Measurements from ENCODE around the gene FBXO8. TPM values are rescaled to one million over a fixed set of nuclear protein-coding genes. Genes with fewer than 3 reads are reported as not detected.

FBXO8 gene
- total RNA-seq, 1 donor from 2014 or later, result 28.4 TPM

DNA sequence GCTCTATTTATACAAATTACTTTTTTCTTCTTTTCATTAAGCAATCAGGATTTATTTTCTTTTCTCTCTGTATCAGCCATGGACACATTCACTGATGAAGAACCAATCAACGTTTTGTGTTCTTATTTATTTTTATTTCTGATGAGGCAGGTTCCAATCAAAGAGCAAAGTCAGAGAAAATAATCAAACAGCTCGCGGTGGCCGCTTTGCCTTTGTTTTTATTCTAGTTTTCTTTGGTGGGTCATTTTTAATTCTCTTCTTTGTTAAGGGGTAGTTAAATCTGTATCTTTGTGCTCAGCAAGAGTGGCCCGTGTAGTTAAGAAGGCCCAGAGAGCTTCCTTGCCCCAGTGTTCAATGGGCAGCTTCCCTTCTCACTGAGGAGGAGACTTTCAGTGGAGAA, 71.4 kb downstream of the FBXO8 start:
- peaks cover 29% of the 10 kb centered on the region for H3F3A ChIP-seq (ENCODE audit: low read depth)
- H4K20me1 ChIP-seq (ENCODE audit: low read depth), result peaks cover 57% of the 10 kb centered on the region
- H3K27me3 Mint-ChIP-seq (ENCODE audit: insufficient read depth, low read depth), result peaks cover 74% of the 10 kb centered on the region
- H3K4me1 ChIP-seq, result peaks cover 23% of the 10 kb centered on the region
- H3K27me3 ChIP-seq, result peaks cover 100% of the 10 kb centered on the region
- H3K4me1 Mint-ChIP-seq, result peaks cover 15% of the 10 kb centered on the region
- no peaks in the 10 kb centered on the region for H3K79me2 ChIP-seq (ENCODE audit: low read depth)
- H2AFZ ChIP-seq (replicated peaks), result no peak overlapping the region
- H3K9me3 ChIP-seq (ENCODE audit: low read depth), result no peaks in the 10 kb centered on the region
- H3K36me3 Mint-ChIP-seq, result no peaks in the 10 kb centered on the region
- peak overlapping the region; percentile 54 for H3K4me2 ChIP-seq
- H3K9ac ChIP-seq, result no peak overlapping the region
- TF ChIP-seq EZH2phosphoT487 (IDR thresholded peaks at IDR 0.05), result no peak
- TF ChIP-seq EZH2 (IDR thresholded peaks at IDR 0.05), result peak; percentile 76
- TF ChIP-seq, protein P1, sequence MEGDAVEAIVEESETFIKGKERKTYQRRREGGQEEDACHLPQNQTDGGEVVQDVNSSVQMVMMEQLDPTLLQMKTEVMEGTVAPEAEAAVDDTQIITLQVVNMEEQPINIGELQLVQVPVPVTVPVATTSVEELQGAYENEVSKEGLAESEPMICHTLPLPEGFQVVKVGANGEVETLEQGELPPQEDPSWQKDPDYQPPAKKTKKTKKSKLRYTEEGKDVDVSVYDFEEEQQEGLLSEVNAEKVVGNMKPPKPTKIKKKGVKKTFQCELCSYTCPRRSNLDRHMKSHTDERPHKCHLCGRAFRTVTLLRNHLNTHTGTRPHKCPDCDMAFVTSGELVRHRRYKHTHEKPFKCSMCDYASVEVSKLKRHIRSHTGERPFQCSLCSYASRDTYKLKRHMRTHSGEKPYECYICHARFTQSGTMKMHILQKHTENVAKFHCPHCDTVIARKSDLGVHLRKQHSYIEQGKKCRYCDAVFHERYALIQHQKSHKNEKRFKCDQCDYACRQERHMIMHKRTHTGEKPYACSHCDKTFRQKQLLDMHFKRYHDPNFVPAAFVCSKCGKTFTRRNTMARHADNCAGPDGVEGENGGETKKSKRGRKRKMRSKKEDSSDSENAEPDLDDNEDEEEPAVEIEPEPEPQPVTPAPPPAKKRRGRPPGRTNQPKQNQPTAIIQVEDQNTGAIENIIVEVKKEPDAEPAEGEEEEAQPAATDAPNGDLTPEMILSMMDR (IDR thresholded peaks at IDR 0.05), result no peak
- no peak overlapping the region for H3K4me3 Mint-ChIP-seq
- DNase-seq (ENCODE audit: low spot score), result no peak
- no peak overlapping the region for H3K27ac ChIP-seq
- no peaks in the 10 kb centered on the region for H3K9me3 Mint-ChIP-seq
- H3K36me3 ChIP-seq, result no peaks in the 10 kb centered on the region
- H3K27ac Mint-ChIP-seq, result no peak overlapping the region
- H3K4me3 ChIP-seq, result peak overlapping the region; percentile 11

DNA sequence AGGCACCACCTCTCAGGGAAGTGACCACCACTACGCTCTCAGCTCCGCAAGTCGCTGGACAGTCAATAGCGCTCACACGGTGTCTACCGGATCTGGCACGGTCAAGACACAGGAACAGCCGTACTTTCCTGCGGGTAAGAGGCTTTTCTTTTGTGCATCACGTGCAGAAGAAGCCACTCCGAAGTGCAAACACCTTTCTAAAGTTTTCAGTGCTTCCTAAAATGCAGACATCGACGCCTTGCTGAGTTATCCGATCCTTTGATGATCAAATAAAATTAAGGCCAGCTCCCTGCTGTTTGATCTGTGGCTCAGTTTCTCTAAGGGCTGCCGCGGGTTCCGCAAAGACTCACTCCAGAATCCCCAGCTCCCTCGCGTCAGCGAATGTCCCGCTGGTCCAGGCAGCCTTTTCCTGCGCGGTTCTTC, 71.8 kb downstream of the FBXO8 start:
- H3K27ac Mint-ChIP-seq, result no peak overlapping the region
- H3K9ac ChIP-seq, result no peak overlapping the region
- H3K36me3 ChIP-seq, result no peaks in the 10 kb centered on the region
- peaks cover 29% of the 10 kb centered on the region for H3F3A ChIP-seq (ENCODE audit: low read depth)
- no peaks in the 10 kb centered on the region for H3K36me3 Mint-ChIP-seq
- H3K9me3 Mint-ChIP-seq, result no peaks in the 10 kb centered on the region
- peaks cover 15% of the 10 kb centered on the region for H3K4me1 Mint-ChIP-seq
- H3K79me2 ChIP-seq (ENCODE audit: low read depth), result no peaks in the 10 kb centered on the region
- H3K4me3 ChIP-seq, result peak overlapping the region; percentile 11
- H3K4me3 Mint-ChIP-seq, result no peak overlapping the region
- DNase-seq (ENCODE audit: low spot score), result peak; percentile 62
- H3K9me3 ChIP-seq (ENCODE audit: low read depth), result no peaks in the 10 kb centered on the region
- H3K27me3 Mint-ChIP-seq (ENCODE audit: insufficient read depth, low read depth), result peaks cover 71% of the 10 kb centered on the region
- H3K4me2 ChIP-seq, result peak overlapping the region; percentile 54
- peaks cover 53% of the 10 kb centered on the region for H4K20me1 ChIP-seq (ENCODE audit: low read depth)
- H3K27ac ChIP-seq, result no peak overlapping the region
- no peak overlapping the region for H2AFZ ChIP-seq (replicated peaks)
- H3K4me1 ChIP-seq, result peaks cover 23% of the 10 kb centered on the region
- TF ChIP-seq EZH2phosphoT487 (IDR thresholded peaks at IDR 0.05), result peak; percentile 63
- peak; percentile 89 for TF ChIP-seq EZH2 (IDR thresholded peaks at IDR 0.05)
- TF ChIP-seq, protein P1 (IDR thresholded peaks at IDR 0.05), result no peak
- H3K27me3 ChIP-seq, result peaks cover 100% of the 10 kb centered on the region

DNA sequence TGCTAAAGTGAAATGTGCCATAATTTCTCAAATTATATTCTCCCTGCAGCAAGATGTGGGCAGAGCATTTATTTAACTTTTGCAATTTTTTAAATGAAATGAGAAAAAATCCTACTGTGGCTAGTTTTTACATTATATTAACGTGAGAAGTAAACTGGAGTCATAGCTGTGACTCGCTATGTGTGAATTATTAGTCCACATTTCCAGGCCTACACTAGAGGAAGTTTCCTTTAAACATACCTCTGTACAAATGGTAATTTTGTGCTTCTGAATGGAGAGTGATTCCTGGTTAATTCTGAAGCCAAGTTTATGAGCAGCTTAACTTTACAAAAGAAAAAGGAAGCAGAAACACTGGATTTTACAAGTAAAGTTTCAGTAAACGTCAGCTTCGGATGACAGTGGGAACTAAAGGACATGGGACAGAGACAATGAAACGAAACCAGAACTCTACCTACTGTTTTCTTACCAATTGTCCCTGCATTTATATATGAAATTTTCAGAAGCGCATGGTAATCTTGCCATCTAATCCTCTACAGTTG, 72.4 kb downstream of the FBXO8 start:
- Histone ChIP-seq H3K27me3 (peaks cover 100% of the 10 kb centered on the region), H3K36me3 (no peaks in the 10 kb centered on the region), H3K4me1 (peaks cover 23% of the 10 kb centered on the region), H3K79me2 (ENCODE audit: low read depth) (no peaks in the 10 kb centered on the region), H3K4me2 (no peak overlapping the region), H2AFZ (replicated peaks) (no peak overlapping the region), H4K20me1 (ENCODE audit: low read depth) (peaks cover 47% of the 10 kb centered on the region), H3K27ac (no peak overlapping the region), H3K9ac (no peak overlapping the region), H3K4me3 (no peak overlapping the region), H3K9me3 (ENCODE audit: low read depth) (no peaks in the 10 kb centered on the region), H3F3A (ENCODE audit: low read depth) (peaks cover 23% of the 10 kb centered on the region)
- peaks cover 15% of the 10 kb centered on the region for H3K4me1 Mint-ChIP-seq
- peaks cover 70% of the 10 kb centered on the region for H3K27me3 Mint-ChIP-seq (ENCODE audit: insufficient read depth, low read depth)
- no peak for DNase-seq (ENCODE audit: low spot score)
- H3K9me3 Mint-ChIP-seq, result no peaks in the 10 kb centered on the region
- H3K36me3 Mint-ChIP-seq, result no peaks in the 10 kb centered on the region
- H3K27ac Mint-ChIP-seq, result no peak overlapping the region
- H3K4me3 Mint-ChIP-seq, result no peak overlapping the region
- TF ChIP-seq EZH2phosphoT487 (IDR thresholded peaks at IDR 0.05) (no peak), EZH2 (IDR thresholded peaks at IDR 0.05) (no peak)
- TF ChIP-seq, protein P1 (IDR thresholded peaks at IDR 0.05), result no peak
